ENCODE measurements around the gene AHRR.

The AHRR gene

GRCh38 chr5:429453-430188 is 108.1 kb downstream of the AHRR start:
- peak; percentile 50 for DNase-seq (ENCODE audit: low spot score)

GRCh38 chr5:430214-430925 is 108.9 kb downstream of the AHRR start:
- DNase-seq (ENCODE audit: low spot score), result no peak

DNA sequence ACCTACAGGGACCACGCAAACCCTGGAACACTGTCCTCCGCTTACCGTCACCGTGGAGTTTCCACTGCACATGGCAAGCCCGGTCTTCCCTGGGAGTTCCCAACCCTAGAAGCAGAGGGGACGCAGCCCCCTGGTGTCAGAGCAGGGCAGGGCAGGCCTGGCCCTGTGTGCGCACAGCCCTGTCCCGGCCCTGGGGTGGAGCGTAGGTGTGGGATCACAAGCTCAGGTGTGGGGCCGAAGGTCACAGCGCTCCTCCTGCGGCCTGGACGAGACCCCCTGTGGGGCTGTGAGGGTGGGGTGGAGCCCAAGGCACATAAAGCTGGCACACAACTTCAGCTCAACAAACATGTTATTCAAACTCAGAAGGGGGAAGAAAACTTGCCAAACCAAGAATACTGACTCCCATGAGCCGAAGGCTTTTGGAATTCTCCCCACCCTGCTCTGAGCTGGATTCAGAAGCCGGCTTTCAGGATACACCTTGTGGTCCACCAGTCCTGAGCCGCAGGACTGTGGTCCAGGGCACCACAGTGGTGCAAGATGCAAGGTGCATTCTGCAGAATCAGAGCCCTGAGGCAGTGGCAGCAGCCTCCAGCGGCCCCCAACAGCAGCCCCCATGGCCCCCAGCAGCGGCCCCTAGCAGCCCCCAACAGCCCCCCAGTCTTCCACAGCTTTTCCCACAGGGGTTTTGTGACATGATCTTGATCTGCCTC is 109.6 kb downstream of the AHRR start:
- peak; percentile 94 for DNase-seq (ENCODE audit: low spot score)

DNA sequence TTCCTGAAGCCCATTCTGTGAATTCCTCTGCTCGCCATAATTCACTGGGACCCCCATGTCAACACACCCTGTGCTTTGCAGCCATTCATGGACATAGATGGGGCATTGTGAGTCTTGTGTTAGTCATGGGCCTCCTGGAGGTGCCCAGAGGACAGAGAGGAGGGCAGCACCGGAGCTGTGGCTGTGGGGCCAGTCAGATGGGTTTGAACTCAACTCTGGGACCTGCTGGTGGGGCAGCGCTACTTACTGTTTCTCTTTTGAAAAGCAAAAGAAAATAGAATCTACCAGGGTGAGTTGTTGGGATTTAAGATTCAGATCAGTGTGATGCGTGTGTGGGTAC is 110.2 kb downstream of the AHRR start:
- no peak for DNase-seq (ENCODE audit: low spot score)

DNA sequence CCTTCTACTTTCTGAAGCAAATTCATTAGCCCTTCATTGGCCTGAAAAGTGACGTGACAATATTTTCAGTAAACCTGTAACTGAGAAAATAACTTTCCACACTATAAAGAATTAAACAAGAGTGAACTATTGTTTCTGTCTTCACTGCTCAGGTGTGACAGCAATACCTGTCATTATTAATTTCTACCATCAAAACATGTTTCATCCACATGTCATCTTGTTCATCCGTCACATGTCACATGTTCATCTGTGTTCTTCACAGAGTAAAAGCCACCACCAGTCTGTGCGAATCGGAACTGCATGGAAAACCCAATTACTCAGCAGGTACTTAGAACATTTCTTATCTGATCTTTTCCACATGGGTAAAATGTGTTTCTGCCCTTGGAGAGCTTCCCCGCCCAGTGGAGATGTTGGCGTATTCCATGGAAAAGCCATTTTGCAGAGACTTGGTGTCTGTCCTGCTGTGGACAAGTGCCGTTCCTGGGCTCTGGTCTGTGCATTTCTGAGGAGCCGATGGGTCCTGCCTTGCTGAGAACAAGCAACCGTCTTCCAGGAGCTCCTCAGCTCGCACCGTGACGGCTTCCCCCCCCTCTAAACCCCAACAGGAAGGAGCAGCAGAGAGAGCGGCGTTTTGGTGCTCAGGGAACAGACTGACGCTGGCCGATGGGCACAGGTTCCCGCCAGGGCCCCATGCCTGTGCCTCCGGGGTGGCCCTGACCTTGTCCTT is 110.8 kb downstream of the AHRR start:
- no peak for DNase-seq (ENCODE audit: low spot score)

GRCh38 chr5:432928-433791 is 111.6 kb downstream of the AHRR start:
- DNase-seq (ENCODE audit: low spot score), result no peak

DNA sequence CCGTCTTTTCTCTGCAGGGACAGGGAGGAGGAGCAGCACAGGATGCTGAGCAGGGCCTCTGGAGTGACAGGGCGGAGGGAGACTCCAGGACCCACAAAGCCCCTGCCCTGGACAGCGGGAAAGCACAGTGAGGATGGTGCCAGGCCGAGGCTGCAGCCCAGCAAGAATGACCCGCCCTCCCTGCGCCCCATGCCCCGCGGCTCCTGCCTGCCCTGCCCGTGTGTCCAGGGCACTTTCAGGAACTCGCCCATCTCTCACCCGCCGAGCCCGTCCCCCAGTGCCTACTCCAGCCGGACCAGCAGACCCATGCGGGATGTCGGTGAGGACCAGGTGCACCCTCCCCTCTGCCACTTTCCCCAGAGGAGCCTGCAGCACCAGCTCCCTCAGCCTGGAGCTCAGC is 112.3 kb downstream of the AHRR start:
- DNase-seq (ENCODE audit: low spot score), result no peak

DNA sequence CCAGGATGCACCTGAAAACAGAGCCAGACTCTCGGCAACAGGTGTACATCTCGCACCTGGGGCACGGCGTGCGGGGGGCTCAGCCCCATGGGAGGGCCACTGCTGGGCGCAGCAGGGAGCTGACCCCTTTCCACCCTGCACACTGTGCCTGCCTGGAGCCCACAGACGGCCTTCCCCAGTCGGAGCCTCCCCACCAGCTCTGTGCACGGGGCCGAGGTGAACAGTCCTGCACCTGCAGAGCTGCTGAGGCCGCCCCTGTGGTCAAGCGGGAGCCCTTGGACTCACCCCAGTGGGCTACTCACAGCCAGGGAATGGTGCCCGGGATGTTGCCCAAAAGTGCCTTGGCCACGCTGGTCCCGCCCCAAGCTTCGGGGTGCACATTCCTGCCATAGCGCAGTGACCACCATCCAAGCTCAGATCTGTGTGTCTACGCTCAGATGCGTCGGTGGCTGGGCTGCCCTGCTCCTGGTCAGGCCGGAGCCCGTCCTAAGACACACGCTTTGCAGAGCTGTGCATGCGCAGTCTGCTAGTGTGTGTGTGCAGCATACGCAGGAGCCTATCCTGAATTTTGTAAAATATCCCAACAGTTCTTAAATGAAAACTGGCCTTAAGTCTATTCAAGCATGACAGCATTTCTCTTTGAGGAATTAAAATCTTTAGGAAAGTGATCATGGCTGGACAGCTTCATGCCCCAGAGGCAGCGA is 113.1 kb downstream of the AHRR start:
- no peak for DNase-seq (ENCODE audit: low spot score)

DNA sequence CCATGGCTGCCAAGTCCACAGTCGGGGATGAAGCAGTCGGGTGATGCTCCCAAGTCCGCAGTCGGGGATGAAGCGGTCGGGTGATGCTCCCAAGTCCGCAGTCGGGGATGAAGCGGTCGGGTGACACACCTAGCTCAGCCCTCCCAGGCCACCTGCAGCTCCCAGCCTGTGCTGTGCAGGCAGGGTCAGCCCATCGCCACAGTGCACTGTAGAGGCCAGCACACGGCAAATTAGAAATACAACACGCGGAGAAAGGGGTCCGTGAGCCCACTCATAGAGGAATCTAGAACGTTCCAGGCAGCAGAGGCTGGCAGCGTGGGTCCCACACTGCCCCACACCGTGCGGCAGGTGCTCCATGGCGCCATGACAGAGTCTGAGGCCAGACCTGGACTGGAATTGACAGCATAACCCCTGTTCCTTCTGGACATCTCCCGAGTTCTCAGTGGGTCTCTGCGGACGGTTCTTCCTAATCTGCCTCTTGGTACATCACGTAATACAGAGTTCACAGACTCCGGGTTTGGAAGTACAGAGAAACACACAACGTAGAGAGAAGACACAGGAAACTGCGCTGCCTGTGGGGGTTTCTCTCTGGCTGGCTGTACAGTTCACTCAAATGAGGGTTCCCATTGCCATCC is 113.8 kb downstream of the AHRR start:
- no peak for DNase-seq (ENCODE audit: low spot score)

DNA sequence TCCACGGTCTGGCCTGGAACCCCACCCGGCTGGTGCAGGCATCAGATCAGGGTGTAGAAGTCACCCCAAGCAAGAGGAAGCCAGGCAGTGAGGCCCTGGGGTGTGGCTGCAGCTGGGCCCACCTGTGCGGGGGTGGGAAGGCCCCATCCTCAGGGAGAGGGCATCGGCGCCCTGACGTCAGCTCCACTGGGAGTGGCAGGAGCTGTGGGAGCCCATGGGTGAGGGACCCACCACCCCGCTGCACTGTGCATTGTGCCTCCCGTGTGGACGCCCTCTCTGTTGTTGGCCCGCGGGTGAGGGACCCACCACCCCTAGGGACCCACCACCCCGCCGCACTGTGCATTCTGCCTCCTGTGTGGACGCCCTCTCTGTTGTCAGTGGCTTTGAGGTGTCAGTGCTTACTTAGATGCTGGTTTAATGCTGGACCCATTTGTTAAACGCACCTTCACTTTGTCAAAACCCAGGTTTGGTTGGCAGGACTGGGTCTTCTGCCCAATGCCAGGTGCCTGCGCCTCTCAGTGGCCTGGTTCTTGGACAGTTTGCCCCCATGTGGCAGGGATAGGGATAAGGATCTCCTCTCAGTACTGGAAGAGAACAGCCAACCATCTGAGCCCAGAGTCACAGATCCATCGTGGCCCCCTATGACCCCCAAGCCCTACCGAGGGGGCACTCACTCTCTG is 114.6 kb downstream of the AHRR start:
- DNase-seq (ENCODE audit: low spot score), result peak; percentile 70

DNA sequence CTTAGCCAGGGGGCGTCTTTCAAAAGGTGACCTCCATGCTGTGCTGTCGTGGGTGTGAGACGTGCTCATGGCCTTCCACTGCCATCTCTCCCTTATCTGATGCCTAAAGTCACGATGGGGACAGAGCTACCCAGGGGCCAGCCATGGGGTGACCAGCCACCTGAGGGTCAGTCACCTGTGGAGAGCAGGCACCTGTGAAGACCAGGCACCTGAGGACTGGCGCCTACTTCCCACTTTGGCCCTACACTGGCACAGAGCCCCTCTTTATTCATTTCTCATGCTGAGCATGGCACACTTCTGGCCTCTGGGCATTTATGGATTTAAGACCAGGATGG is 115.1 kb downstream of the AHRR start:
- DNase-seq (ENCODE audit: low spot score), result no peak

DNA sequence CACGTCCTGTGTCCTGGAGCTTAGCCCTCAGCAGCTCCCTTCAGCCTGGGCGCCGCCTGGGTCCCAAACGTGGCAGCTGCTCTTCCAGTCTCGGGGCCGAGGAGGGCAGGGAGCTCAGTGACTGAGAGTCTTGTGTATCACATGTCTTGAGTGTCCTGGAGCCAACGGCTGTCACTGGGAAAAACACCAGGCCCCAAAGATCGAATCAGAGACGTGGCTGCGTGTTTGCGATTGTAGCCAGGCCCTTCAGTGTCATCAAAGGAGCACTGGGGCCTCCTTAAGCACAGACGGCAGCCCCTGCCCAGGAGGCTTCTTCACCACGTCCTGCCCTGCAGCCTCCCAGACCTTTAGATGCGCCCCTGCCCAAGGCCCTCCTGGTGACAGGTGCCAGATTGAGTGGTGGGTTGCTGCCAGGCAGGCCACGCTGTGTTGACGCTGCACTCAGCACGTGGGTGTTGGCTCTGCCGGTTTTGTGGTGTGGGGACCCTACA is 115.8 kb downstream of the AHRR start:
- DNase-seq (ENCODE audit: low spot score), result no peak

GRCh38 chr5:438481-438981 is 117.0 kb downstream of the AHRR start:
- DNase-seq (ENCODE audit: low spot score), result no peak

DNA sequence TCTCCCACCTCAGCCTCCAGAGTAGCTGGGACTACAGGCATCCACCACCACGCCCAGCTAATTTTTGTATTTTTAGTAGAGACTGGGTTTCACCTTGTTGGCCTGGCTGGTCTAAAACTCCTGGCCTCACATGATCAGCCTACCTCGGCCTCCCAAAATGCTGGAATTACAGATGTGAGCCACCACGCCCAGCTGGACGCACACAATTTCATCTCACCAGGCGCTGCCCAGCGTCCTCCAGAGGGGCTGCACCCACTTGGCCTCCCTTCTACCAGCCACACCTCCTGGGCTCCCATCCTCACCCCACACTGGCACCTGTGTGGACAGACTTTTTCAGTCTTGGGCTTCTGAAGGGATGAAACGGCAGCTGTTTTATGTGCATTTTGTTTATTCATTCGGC is 117.7 kb downstream of the AHRR start:
- no peak for DNase-seq (ENCODE audit: low spot score)

GRCh38 chr5:439636-440035 is 118.1 kb downstream of the AHRR start:
- no peak for DNase-seq (ENCODE audit: low spot score)

DNA sequence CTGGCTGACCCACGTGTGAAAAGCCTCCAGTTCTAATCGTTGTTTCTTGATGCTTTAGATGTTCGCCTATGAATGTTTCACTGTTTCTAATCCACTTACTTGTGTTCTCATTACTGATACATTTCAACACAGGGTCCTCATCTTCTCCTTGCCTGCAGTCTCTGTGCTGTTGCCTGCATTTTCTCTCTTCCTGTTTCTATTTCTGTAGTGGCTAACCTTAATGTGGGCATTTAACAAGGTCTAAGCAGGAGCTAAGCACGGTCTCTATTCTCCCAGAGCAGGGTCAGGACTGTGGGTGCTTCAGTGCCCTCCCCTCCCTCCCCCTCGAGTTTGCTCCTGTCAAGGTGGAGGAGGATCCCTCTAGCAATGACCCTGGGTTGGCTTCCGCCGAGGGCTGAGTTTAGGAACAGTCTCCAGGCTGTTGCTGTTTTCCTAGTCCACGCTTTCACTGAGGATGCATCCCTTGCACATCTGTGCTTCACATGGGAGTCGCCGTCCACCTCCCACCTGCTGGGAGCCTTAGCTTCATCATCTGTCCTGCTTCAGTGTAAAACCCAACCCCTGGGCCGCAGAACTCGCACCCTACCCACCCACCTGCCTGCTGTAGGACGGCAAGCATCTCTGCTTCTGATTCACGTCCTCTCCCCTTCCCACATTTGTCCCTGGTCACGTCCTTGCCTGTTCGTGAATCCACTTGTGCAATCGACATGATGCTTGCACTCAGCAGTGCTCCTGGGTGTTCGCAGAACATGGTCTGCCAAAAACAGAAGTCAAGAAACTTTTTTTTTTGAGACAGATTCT is 119.1 kb downstream of the AHRR start:
- no peak for DNase-seq (ENCODE audit: low spot score)

DNA sequence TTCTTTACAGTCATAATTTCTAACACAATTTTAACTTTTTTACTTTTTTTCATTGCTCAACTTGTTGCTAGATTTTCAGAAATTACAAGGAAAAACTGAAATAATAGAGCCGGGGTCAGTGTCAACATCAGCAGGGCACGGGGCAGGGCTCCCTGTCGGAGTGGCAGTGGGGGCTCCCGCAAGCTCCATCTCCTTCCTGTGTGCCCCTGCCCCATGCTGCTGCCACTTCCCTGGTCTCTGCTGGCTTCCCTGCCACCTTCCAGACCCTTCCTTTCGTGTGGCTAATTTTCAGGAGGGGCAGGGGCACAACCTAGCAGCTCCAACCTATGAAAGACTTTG is 120.5 kb downstream of the AHRR start:
- no peak for DNase-seq (ENCODE audit: low spot score)

- DNase-seq (ENCODE audit: low spot score), result peak; percentile 98
Measured at GRCh38 chr5:442335-443238, 121.1 kb downstream of the AHRR start, which contains the start of gene EXOC3. Gene EXOC3, plus strand, starts transcription at chr5:443176. Its CDS starts 3,030 bp downstream, at chr5:446206.
